Limb (tissue), 2 donors: ENCODE data around the gene SLC25A14.

ENCODE experiments used
- DNase-seq, 2 donors: peaks; one replicate each; pipeline ENCODE4 v3.0.0-alpha.2; 2016; ENCODE audit errors: extremely low spot score in 2 of 2

The SLC25A14 gene

DNA sequence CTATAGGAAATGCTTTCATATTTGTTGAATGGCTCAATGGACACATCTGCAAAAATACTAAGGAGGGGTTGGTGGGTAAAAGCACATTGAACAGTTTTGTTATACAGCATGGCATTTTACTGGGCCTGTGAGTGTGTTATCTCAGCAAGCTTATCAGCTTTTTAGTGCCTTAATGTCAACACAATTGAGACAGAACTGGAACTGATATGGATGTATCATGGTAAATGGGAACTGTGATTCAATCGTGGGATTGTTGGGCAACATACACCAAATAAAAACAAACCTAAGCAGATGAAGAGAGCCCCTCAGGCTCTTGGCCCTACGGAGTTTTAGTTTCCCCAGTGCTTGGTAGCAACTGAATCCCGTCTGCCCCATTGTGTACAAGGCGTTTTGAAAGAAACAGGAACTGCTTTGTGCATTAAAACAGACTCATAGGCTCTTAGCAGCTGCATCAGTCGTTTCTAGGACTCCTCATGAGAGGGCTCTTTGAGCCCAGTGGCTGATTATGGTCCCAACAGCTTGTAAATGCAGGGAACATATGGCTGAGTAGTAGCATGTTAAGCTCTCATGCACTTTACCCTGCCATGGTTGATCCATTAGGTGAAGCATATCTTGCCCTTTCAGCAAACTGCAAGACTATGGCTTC is 38.4 kb downstream of the SLC25A14 start:
- DNase-seq, result no peak

GRCh38 chrX:130385520-130385919 is 45.8 kb downstream of the SLC25A14 start, which contains the start of gene GPR119:
GPR119 (minus strand) TSS chrX:130385674; CDS start chrX:130385447, 227 bp downstream.
- no peak for DNase-seq

- no peak for DNase-seq
Observed at GRCh38 chrX:130386408-130386808, 46.7 kb downstream of the SLC25A14 start.

GRCh38 chrX:130393451-130394074 is 53.8 kb downstream of the SLC25A14 start:
- DNase-seq, result peak; percentile 2 to 45

GRCh38 chrX:130395341-130395740 is 55.6 kb downstream of the SLC25A14 start:
- DNase-seq, result no peak

DNA sequence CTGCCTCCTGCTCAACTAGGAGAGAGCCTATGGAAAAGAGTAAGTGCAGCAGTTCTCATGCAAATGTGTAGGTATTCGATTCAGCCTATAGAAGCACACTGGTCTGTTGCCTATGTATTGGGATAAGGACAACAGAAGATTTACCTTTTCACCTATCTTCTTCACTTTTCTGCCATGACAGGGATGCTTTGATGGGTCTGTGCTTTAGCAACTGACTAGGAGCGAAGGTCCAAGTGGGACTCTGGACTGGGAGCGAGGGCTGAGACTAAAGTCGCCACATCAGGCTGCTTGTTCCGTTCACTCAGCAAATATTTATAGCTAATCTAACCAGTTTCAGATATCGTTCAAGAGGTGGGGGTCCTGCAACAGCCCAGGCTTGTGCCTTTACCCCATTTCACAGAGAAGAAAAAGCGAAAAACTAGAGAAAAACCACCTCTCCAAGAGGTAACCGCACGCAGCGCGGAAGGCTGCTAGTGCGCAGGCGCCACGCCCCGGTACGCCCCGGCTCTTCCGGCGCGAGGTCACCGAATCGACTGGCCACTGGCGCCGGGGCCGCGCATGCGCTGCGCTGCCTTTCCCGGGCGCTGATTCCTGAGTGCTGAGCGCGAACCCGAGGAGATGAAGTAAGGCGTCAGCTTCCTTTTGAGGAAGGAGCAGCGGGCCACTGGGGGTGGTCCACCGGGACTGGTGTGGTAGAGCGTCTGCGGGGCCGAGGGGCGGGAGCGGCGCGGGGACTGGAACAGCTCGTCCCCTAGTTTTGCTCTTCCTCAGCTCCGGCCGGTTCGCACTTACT is 61.9 kb downstream of the SLC25A14 start, which contains the start of gene RBMX2:
TSS of gene RBMX2 (plus strand) at position 573 of the 793 bp plus-strand sequence. CDS start at position 619, 46 bp downstream.
- DNase-seq, result peak; percentile 76 to 80

- DNase-seq, result no peak
Observed at GRCh38 chrX:130402208-130402684, 62.5 kb downstream of the SLC25A14 start.

- no peak for DNase-seq
Observed at GRCh38 chrX:130413415-130413814, 73.7 kb downstream of the SLC25A14 start.

DNA sequence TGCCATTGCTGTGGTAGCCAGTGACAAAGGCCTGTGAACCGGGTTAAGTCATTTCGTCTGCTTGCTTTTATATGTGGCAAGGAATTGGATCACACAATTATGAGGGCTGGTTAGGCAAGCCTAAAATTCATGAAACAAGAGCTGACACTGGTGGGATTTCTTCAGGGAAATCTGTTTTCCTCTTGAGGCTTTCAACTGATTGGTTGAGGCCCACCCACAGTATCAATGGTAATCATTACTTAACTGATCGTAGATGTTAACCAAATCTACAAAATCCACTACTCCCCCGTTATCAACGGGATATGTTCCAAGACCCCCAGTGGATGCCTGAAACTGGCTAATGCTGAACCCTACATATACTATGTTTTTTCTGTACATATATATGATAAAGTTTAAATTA is 75.1 kb downstream of the SLC25A14 start:
- DNase-seq, result no peak

- DNase-seq, result no peak
Observed at GRCh38 chrX:130415201-130415600, 75.5 kb downstream of the SLC25A14 start.

DNA sequence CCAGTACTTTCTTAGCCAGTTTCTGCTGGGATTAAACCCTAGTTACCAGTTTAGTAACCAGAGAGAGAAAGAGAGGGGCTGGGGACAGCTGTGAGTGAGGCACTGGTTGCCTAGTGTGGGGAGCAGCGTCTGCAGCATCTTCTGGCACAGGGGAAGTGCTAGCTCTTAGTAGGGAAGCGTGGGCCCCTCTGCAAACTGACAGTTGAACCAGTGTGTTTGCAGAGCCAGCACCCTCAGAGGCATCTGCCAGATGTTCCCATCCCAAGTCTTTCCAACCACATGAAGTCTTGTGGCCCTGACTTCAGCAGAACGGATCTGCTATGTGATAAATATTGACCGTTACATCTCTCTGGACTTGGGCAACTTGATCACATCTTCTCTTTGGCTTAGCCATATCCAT is 77.1 kb downstream of the SLC25A14 start:
- no peak for DNase-seq

GRCh38 chrX:130418066-130418465 is 78.3 kb downstream of the SLC25A14 start:
- DNase-seq, result no peak

- no peak for DNase-seq
Observed at GRCh38 chrX:130418740-130419139, 79.0 kb downstream of the SLC25A14 start.

DNA sequence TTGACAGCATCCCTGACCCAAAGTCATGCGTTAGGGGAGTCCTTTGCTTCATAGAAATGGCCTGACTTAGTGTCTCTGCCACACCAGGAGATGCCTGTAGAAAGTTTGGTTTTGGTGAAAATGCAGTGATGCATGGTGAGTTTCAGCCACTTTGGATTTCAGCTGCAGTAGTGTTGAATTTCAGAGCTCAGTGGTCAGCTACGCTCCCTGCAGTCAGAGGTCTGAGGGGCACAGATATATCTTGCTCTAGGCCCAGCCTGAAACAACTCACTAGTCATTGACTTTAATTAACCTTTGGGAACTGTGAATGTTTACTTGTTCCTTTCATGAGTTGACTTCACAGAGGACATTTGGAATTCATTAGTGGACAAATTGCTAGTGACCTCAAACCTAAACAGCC is 79.5 kb downstream of the SLC25A14 start:
- DNase-seq, result no peak
